ENCODE data around the gene EEF1B2.
"Not testable (repeated sequence)": the region's sequence is repeated elsewhere in the genome, so short reads cannot be mapped to it uniquely, and the experiment has no call there.

Gene EEF1B2
- long read RNA-seq, donor 1, transcript EEF1B2-201 (7 exons, 844 nt) = minor isoform, 40 of 840 reads
- long read RNA-seq, donor 1, transcript EEF1B2-211 (2 exons, 587 nt) = minor isoform, 19 of 840 reads
- long read RNA-seq, donor 1, transcript EEF1B2-203 (6 exons, 1,098 nt) = major isoform, 634 of 840 reads
- long read RNA-seq, donor 1, transcript EEF1B2-202 (7 exons, 880 nt) = minor isoform, 15 of 840 reads
- long read RNA-seq, donor 1, partial matches to known transcripts = 128 of 840 reads
- long read RNA-seq, donor 1, other reads (novel, unspliced or antisense) = 0 of 840 reads
- long read RNA-seq, donor 2, transcript EEF1B2-211 (2 exons, 587 nt) = minor isoform, 11 of 466 reads
- long read RNA-seq, donor 2, transcript EEF1B2-201 (7 exons, 844 nt) = minor isoform, 29 of 466 reads
- long read RNA-seq, donor 2, transcript EEF1B2-203 (6 exons, 1,098 nt) = major isoform, 339 of 466 reads
- long read RNA-seq, donor 2, partial matches to known transcripts = 73 of 466 reads
- long read RNA-seq, donor 2, other reads (novel, unspliced or antisense) = 6 of 466 reads
- long read RNA-seq, donor 3, transcript EEF1B2-201 (7 exons, 844 nt) = minor isoform, 12 of 241 reads
- long read RNA-seq, donor 3, transcript EEF1B2-203 (6 exons, 1,098 nt) = major isoform, 174 of 241 reads
- long read RNA-seq, donor 3, transcript EEF1B2-209 (2 exons, 1,025 nt) = minor isoform, 5 of 241 reads
- long read RNA-seq, donor 3, transcript EEF1B2-211 (2 exons, 587 nt) = minor isoform, 6 of 241 reads
- long read RNA-seq, donor 3, partial matches to known transcripts = 33 of 241 reads
- long read RNA-seq, donor 3, other reads (novel, unspliced or antisense) = 10 of 241 reads
- long read RNA-seq, donor 4, transcript EEF1B2-201 (7 exons, 844 nt) = minor isoform, 23 of 405 reads
- long read RNA-seq, donor 4, transcript EEF1B2-211 (2 exons, 587 nt) = minor isoform, 17 of 405 reads
- long read RNA-seq, donor 4, transcript EEF1B2-202 (7 exons, 880 nt) = minor isoform, 8 of 405 reads
- long read RNA-seq, donor 4, transcript EEF1B2-203 (6 exons, 1,098 nt) = major isoform, 282 of 405 reads
- long read RNA-seq, donor 4, partial matches to known transcripts = 66 of 405 reads
- long read RNA-seq, donor 4, other reads (novel, unspliced or antisense) = 0 of 405 reads
- long read RNA-seq, donor 5, transcript EEF1B2-201 (7 exons, 844 nt) = minor isoform, 42 of 544 reads
- long read RNA-seq, donor 5, transcript EEF1B2-203 (6 exons, 1,098 nt) = major isoform, 394 of 544 reads
- long read RNA-seq, donor 5, transcript EEF1B2-211 (2 exons, 587 nt) = minor isoform, 12 of 544 reads
- long read RNA-seq, donor 5, transcript EEF1B2-202 (7 exons, 880 nt) = minor isoform, 16 of 544 reads
- long read RNA-seq, donor 5, partial matches to known transcripts = 66 of 544 reads
- long read RNA-seq, donor 5, other reads (novel, unspliced or antisense) = 9 of 544 reads
- long read RNA-seq, donor 6, transcript EEF1B2-211 (2 exons, 587 nt) = minor isoform, 9 of 408 reads
- long read RNA-seq, donor 6, transcript EEF1B2-201 (7 exons, 844 nt) = minor isoform, 29 of 408 reads
- long read RNA-seq, donor 6, transcript EEF1B2-202 (7 exons, 880 nt) = minor isoform, 10 of 408 reads
- long read RNA-seq, donor 6, transcript EEF1B2-203 (6 exons, 1,098 nt) = major isoform, 286 of 408 reads
- long read RNA-seq, donor 6, partial matches to known transcripts = 70 of 408 reads
- long read RNA-seq, donor 6, other reads (novel, unspliced or antisense) = 0 of 408 reads
- long read RNA-seq, donor 7, transcript EEF1B2-203 (6 exons, 1,098 nt) = major isoform, 505 of 677 reads
- long read RNA-seq, donor 7, transcript EEF1B2-202 (7 exons, 880 nt) = minor isoform, 21 of 677 reads
- long read RNA-seq, donor 7, transcript EEF1B2-211 (2 exons, 587 nt) = minor isoform, 12 of 677 reads
- long read RNA-seq, donor 7, transcript EEF1B2-201 (7 exons, 844 nt) = minor isoform, 43 of 677 reads
- long read RNA-seq, donor 7, partial matches to known transcripts = 80 of 677 reads
- long read RNA-seq, donor 7, other reads (novel, unspliced or antisense) = 10 of 677 reads
- long read RNA-seq, donor 8, transcript EEF1B2-201 (7 exons, 844 nt) = minor isoform, 40 of 423 reads
- long read RNA-seq, donor 8, transcript EEF1B2-209 (2 exons, 1,025 nt) = minor isoform, 7 of 423 reads
- long read RNA-seq, donor 8, transcript EEF1B2-203 (6 exons, 1,098 nt) = major isoform, 293 of 423 reads
- long read RNA-seq, donor 8, transcript EEF1B2-202 (7 exons, 880 nt) = minor isoform, 10 of 423 reads
- long read RNA-seq, donor 8, partial matches to known transcripts = 54 of 423 reads
- long read RNA-seq, donor 8, other reads (novel, unspliced or antisense) = 9 of 423 reads

- peak; percentile 94 for DNase-seq
Observed at GRCh38 chr2:206159346-206160124, at the start of gene EEF1B2, which contains the start of gene NDUFS1. TSS of gene EEF1B2 (plus strand) at chr2:206159895. CDS start at chr2:206159980, 85 bp downstream. TSS of gene NDUFS1 (minus strand) at chr2:206159444. CDS start at chr2:206153678, 5,766 bp downstream.

GRCh38 chr2:206112108-206112507 lies 47.6 kb upstream of the EEF1B2 start:
- DNase-seq = no peak

GRCh38 chr2:206112846-206113547 lies 46.7 kb upstream of the EEF1B2 start:
- DNase-seq = no peak

- no peak for DNase-seq
Observed at GRCh38 chr2:206115026-206115578, 44.6 kb upstream of the EEF1B2 start.

- no peak for DNase-seq
Observed at GRCh38 chr2:206116278-206116677, 43.4 kb upstream of the EEF1B2 start.

- DNase-seq = not testable (repeated sequence)
Observed at GRCh38 chr2:206122569-206122968, 37.1 kb upstream of the EEF1B2 start.

- no peak for DNase-seq
Observed at GRCh38 chr2:206125901-206126300, 33.8 kb upstream of the EEF1B2 start.

GRCh38 chr2:206127656-206128055 lies 32.0 kb upstream of the EEF1B2 start:
- no peak for DNase-seq

GRCh38 chr2:206143451-206143850 lies 16.2 kb upstream of the EEF1B2 start:
- no peak for DNase-seq

GRCh38 chr2:206144383-206144782 lies 15.3 kb upstream of the EEF1B2 start:
- no peak for DNase-seq

GRCh38 chr2:206145665-206146064 lies 14.0 kb upstream of the EEF1B2 start:
- no peak for DNase-seq

- DNase-seq = no peak
Observed at GRCh38 chr2:206149330-206149729, 10.4 kb upstream of the EEF1B2 start.

- no peak for DNase-seq
Observed at GRCh38 chr2:206150168-206150567, 9.5 kb upstream of the EEF1B2 start.

- no peak for DNase-seq
Observed at GRCh38 chr2:206150631-206151030, 9.1 kb upstream of the EEF1B2 start.

- no peak for DNase-seq
Observed at GRCh38 chr2:206154197-206154596, 5.5 kb upstream of the EEF1B2 start.

GRCh38 chr2:206157014-206157413 lies 2.7 kb upstream of the EEF1B2 start:
- DNase-seq = not testable (repeated sequence)

- peak; percentile 94 for DNase-seq
Observed at GRCh38 chr2:206158563-206159345, 941 bp upstream of the EEF1B2 start.

Measured in right kidney (tissue), 9 donors.